ENCODE results near the gene NDUFB7. TPM values are rescaled to one million over a fixed set of nuclear protein-coding genes. Genes with fewer than 3 reads are reported as not detected.
A peak's percentile ranks its signal among the peaks of the same experiment; 100 is the strongest.

NDUFB7 gene
- total RNA-seq, 1 experiment from 2014 or later = 343 TPM

- Histone ChIP-seq H3K27me3 (ENCODE audit: control insufficient read depth, insufficient read depth, low read length) (no peaks in the 10 kb centered on the region), H3K36me3 (replicated peaks; ENCODE audit: control insufficient read depth, insufficient read depth, low read length) (peaks cover 1% of the 10 kb centered on the region), H3K4me3 (ENCODE audit: insufficient read depth, low read depth, low read length) (no peak overlapping the region)
- DNase-seq = peak; percentile 99
Observed at GRCh38 chr19:14563989-14564651, 7.7 kb downstream of the NDUFB7 start.

GRCh38 chr19:14563590-14563926 is 8.3 kb downstream of the NDUFB7 start:
- peak; percentile 38 for DNase-seq
- Histone ChIP-seq H3K4me3 (ENCODE audit: insufficient read depth, low read depth, low read length) (no peak overlapping the region), H3K27me3 (ENCODE audit: control insufficient read depth, insufficient read depth, low read length) (no peaks in the 10 kb centered on the region)

GRCh38 chr19:14562660-14563589 is 8.9 kb downstream of the NDUFB7 start:
- Histone ChIP-seq H3K4me3 (ENCODE audit: insufficient read depth, low read depth, low read length) (no peak overlapping the region), H3K36me3 (replicated peaks; ENCODE audit: control insufficient read depth, insufficient read depth, low read length) (peaks cover 1% of the 10 kb centered on the region), H3K27me3 (ENCODE audit: control insufficient read depth, insufficient read depth, low read length) (no peaks in the 10 kb centered on the region)
- DNase-seq = peak; percentile 78

More at GRCh38 chr19:14563590-14563926, 8.3 kb downstream of the NDUFB7 start:
- H3K36me3 ChIP-seq (replicated peaks; ENCODE audit: control insufficient read depth, insufficient read depth, low read length) = peaks cover 1% of the 10 kb centered on the region

- H3K4me3 ChIP-seq (ENCODE audit: insufficient read depth, low read depth, low read length) = no peak overlapping the region
- H3K36me3 ChIP-seq (replicated peaks; ENCODE audit: control insufficient read depth, insufficient read depth, low read length) = peaks cover 1% of the 10 kb centered on the region
- DNase-seq = peak; percentile 65
- H3K27me3 ChIP-seq (ENCODE audit: control insufficient read depth, insufficient read depth, low read length) = no peaks in the 10 kb centered on the region
Observed at GRCh38 chr19:14561847-14562351, 10.0 kb downstream of the NDUFB7 start.

GRCh38 chr19:14561249-14561648 is 10.6 kb downstream of the NDUFB7 start:
- H3K4me3 ChIP-seq (ENCODE audit: insufficient read depth, low read depth, low read length) = no peak overlapping the region

GRCh38 chr19:14560776-14561108 is 11.1 kb downstream of the NDUFB7 start:
- Histone ChIP-seq H3K27me3 (ENCODE audit: control insufficient read depth, insufficient read depth, low read length) (no peaks in the 10 kb centered on the region), H3K36me3 (replicated peaks; ENCODE audit: control insufficient read depth, insufficient read depth, low read length) (no peaks in the 10 kb centered on the region; the same call in none of the 2 replicates), H3K4me3 (ENCODE audit: insufficient read depth, low read depth, low read length) (no peak overlapping the region)
- DNase-seq = peak; percentile 44

More at GRCh38 chr19:14561249-14561648, 10.6 kb downstream of the NDUFB7 start:
- no peaks in the 10 kb centered on the region for H3K27me3 ChIP-seq (ENCODE audit: control insufficient read depth, insufficient read depth, low read length)
- H3K36me3 ChIP-seq (replicated peaks; ENCODE audit: control insufficient read depth, insufficient read depth, low read length) = peaks cover under 1% of the 10 kb centered on the region
- no peak for DNase-seq

GRCh38 chr19:14559916-14560775 is 11.7 kb downstream of the NDUFB7 start:
- Histone ChIP-seq H3K27me3 (ENCODE audit: control insufficient read depth, insufficient read depth, low read length) (no peaks in the 10 kb centered on the region), H3K36me3 (replicated peaks; ENCODE audit: control insufficient read depth, insufficient read depth, low read length) (no peaks in the 10 kb centered on the region; the same call in none of the 2 replicates), H3K4me3 (ENCODE audit: insufficient read depth, low read depth, low read length) (no peak overlapping the region)
- peak; percentile 36 for DNase-seq

- peak; percentile 59 for DNase-seq
- Histone ChIP-seq H3K36me3 (replicated peaks; ENCODE audit: control insufficient read depth, insufficient read depth, low read length) (no peaks in the 10 kb centered on the region; the same call in 1 of the 2 replicates), H3K4me3 (ENCODE audit: insufficient read depth, low read depth, low read length) (no peak overlapping the region), H3K27me3 (ENCODE audit: control insufficient read depth, insufficient read depth, low read length) (no peaks in the 10 kb centered on the region)
Observed at GRCh38 chr19:14558370-14559066, 13.3 kb downstream of the NDUFB7 start.

- no peaks in the 10 kb centered on the region for H3K27me3 ChIP-seq (ENCODE audit: control insufficient read depth, insufficient read depth, low read length)
Observed at GRCh38 chr19:14556662-14557188, 15.1 kb downstream of the NDUFB7 start.

GRCh38 chr19:14555918-14556661 is 15.8 kb downstream of the NDUFB7 start:
- no peak for DNase-seq
- Histone ChIP-seq H3K27me3 (ENCODE audit: control insufficient read depth, insufficient read depth, low read length) (no peaks in the 10 kb centered on the region), H3K36me3 (replicated peaks; ENCODE audit: control insufficient read depth, insufficient read depth, low read length) (no peaks in the 10 kb centered on the region; the same call in 1 of the 2 replicates)

More at GRCh38 chr19:14556662-14557188, 15.1 kb downstream of the NDUFB7 start:
- H3K36me3 ChIP-seq (replicated peaks; ENCODE audit: control insufficient read depth, insufficient read depth, low read length) = no peaks in the 10 kb centered on the region; the same call in 1 of the 2 replicates
- DNase-seq = peak; percentile 95
- no peak overlapping the region for H3K4me3 ChIP-seq (ENCODE audit: insufficient read depth, low read depth, low read length)

GRCh38 chr19:14554382-14554812 is 17.5 kb downstream of the NDUFB7 start:
- no peaks in the 10 kb centered on the region for H3K27me3 ChIP-seq (ENCODE audit: control insufficient read depth, insufficient read depth, low read length)
- no peak overlapping the region for H3K4me3 ChIP-seq (ENCODE audit: insufficient read depth, low read depth, low read length)
- DNase-seq = peak; percentile 72
- H3K36me3 ChIP-seq (replicated peaks; ENCODE audit: control insufficient read depth, insufficient read depth, low read length) = no peaks in the 10 kb centered on the region; the same call in 1 of the 2 replicates

More at GRCh38 chr19:14555918-14556661, 15.8 kb downstream of the NDUFB7 start:
- no peak overlapping the region for H3K4me3 ChIP-seq (ENCODE audit: insufficient read depth, low read depth, low read length)

GRCh38 chr19:14553939-14554243 is 18.0 kb downstream of the NDUFB7 start:
- no peaks in the 10 kb centered on the region; the same call in 1 of the 2 replicates for H3K36me3 ChIP-seq (replicated peaks; ENCODE audit: control insufficient read depth, insufficient read depth, low read length)
- DNase-seq = peak; percentile 38
- no peak overlapping the region for H3K4me3 ChIP-seq (ENCODE audit: insufficient read depth, low read depth, low read length)
- no peaks in the 10 kb centered on the region for H3K27me3 ChIP-seq (ENCODE audit: control insufficient read depth, insufficient read depth, low read length)
